ENCODE results near the gene PDZD2.

DNA sequence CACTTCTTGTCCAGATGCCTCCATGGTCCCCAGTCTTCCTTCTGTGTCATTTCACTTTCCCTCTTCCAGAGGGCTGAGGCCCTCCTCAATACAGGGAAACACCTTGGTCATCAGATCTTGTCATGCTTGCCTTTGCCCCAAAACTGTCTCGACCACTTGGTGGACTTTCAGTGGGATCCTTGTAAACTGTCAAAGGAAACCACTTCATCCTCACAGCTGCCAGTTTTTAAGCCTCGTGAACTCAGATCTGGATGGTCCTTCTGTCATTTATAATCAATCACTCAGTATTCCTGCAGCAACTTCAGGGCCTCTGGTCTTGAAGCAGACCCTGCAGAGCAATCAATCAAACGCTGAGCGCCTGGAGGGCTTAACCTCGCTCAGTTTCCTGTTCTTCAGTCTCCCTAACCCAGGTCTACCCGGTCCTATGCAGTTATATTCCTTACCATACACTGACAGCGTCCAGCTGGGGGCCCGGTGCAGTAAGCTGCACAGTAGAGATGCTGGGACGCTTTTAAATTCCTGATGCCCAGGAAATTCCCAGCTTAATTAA lies 460.6 kb downstream of the PDZD2 start:
- TF ChIP-seq, protein P1, sequence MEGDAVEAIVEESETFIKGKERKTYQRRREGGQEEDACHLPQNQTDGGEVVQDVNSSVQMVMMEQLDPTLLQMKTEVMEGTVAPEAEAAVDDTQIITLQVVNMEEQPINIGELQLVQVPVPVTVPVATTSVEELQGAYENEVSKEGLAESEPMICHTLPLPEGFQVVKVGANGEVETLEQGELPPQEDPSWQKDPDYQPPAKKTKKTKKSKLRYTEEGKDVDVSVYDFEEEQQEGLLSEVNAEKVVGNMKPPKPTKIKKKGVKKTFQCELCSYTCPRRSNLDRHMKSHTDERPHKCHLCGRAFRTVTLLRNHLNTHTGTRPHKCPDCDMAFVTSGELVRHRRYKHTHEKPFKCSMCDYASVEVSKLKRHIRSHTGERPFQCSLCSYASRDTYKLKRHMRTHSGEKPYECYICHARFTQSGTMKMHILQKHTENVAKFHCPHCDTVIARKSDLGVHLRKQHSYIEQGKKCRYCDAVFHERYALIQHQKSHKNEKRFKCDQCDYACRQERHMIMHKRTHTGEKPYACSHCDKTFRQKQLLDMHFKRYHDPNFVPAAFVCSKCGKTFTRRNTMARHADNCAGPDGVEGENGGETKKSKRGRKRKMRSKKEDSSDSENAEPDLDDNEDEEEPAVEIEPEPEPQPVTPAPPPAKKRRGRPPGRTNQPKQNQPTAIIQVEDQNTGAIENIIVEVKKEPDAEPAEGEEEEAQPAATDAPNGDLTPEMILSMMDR (IDR thresholded peaks at IDR 0.05): no peak
- no peak for TF ChIP-seq POLR2A (IDR thresholded peaks at IDR 0.05)
